NCI-H1048 (cell line): ENCODE measurements around the gene COL9A1.
"Not testable (repeated sequence)": the region's sequence is repeated elsewhere in the genome, so short reads cannot be mapped to it uniquely, and the experiment has no call there.

ENCODE experiments used
- DNase-seq: peaks from one replicate; lab custom pipeline; 2025; lab: John Stamatoyannopoulos, UW

Gene COL9A1

GRCh38 chr6:70303034-70303525 is at the start of gene COL9A1:
Gene COL9A1 (minus strand): TSS chr6:70303084. CDS start chr6:70302924, 160 bp downstream.
- DNase-seq: no peak

GRCh38 chr6:70351461-70351860 is 48.6 kb upstream of the COL9A1 start:
- DNase-seq: no peak

GRCh38 chr6:70345619-70346018 is 42.7 kb upstream of the COL9A1 start:
- no peak for DNase-seq

- no peak for DNase-seq
Measured at GRCh38 chr6:70343313-70343712, 40.4 kb upstream of the COL9A1 start.

- DNase-seq: not testable (repeated sequence)
Measured at GRCh38 chr6:70339810-70340209, 36.9 kb upstream of the COL9A1 start.

GRCh38 chr6:70338775-70339174 is 35.9 kb upstream of the COL9A1 start:
- DNase-seq: no peak

- no peak for DNase-seq
Measured at GRCh38 chr6:70337743-70338105, 34.8 kb upstream of the COL9A1 start.

- DNase-seq: no peak
Measured at GRCh38 chr6:70336996-70337742, 34.3 kb upstream of the COL9A1 start.

- no peak for DNase-seq
Measured at GRCh38 chr6:70327036-70327435, 24.2 kb upstream of the COL9A1 start.

- DNase-seq: no peak
Measured at GRCh38 chr6:70325009-70325408, 22.1 kb upstream of the COL9A1 start.

- DNase-seq: not testable (repeated sequence)
Measured at GRCh38 chr6:70317799-70318198, 14.9 kb upstream of the COL9A1 start.

- DNase-seq: no peak
Measured at GRCh38 chr6:70315079-70315751, 12.3 kb upstream of the COL9A1 start.

- DNase-seq: no peak
Measured at GRCh38 chr6:70314296-70314695, 11.4 kb upstream of the COL9A1 start.

- no peak for DNase-seq
Measured at GRCh38 chr6:70312165-70312745, 9.4 kb upstream of the COL9A1 start.

- DNase-seq: no peak
Measured at GRCh38 chr6:70310063-70310694, 7.3 kb upstream of the COL9A1 start.

GRCh38 chr6:70309243-70309642 is 6.4 kb upstream of the COL9A1 start:
- DNase-seq: no peak

- DNase-seq: not testable (repeated sequence)
Measured at GRCh38 chr6:70308142-70308541, 5.3 kb upstream of the COL9A1 start.

- DNase-seq: no peak
Measured at GRCh38 chr6:70307008-70307407, 4.1 kb upstream of the COL9A1 start.

- DNase-seq: no peak
Measured at GRCh38 chr6:70304616-70305015, 1.7 kb upstream of the COL9A1 start.

GRCh38 chr6:70299456-70299855 is 3.4 kb downstream of the COL9A1 start:
- DNase-seq: no peak

- no peak for DNase-seq
Measured at GRCh38 chr6:70298068-70298467, 4.8 kb downstream of the COL9A1 start.

GRCh38 chr6:70292193-70292592 is 10.7 kb downstream of the COL9A1 start:
- no peak for DNase-seq

GRCh38 chr6:70289299-70289698 is 13.6 kb downstream of the COL9A1 start:
- no peak for DNase-seq
